HEK293T (cell line): Measurements from ENCODE around the gene RBM25.

Source experiments
- BHLHE40 ChIP-seq: fragments of 450-650 bp; IDR thresholded peaks from 2 replicates; pipeline ENCODE4 v1.6.1; 2016; ENCODE audit warnings: mild to moderate bottlenecking, moderate library complexity, borderline replicate concordance
- FOXA1 ChIP-seq: fragments of 450-650 bp; IDR thresholded peaks from 2 replicates; pipeline ENCODE4 v1.6.1; 2016; ENCODE audit warnings: mild to moderate bottlenecking
- FOXM1 ChIP-seq: fragments of 450-650 bp; IDR thresholded peaks from 2 replicates; pipeline ENCODE4 v1.6.1; 2017; ENCODE audit warnings: mild to moderate bottlenecking, borderline replicate concordance
- SP1 ChIP-seq: fragments of 450-650 bp; IDR thresholded peaks from 2 replicates; pipeline ENCODE4 v1.6.1; 2017
- TARDBP ChIP-seq: fragments of 450-650 bp; IDR thresholded peaks from 2 replicates; pipeline ENCODE4 v1.6.1; 2016

GRCh38 chr14:73027984-73028383 is 30.4 kb upstream of the RBM25 start:
- no peak for TF ChIP-seq FOXM1
- no peak for TF ChIP-seq TARDBP
- TF ChIP-seq BHLHE40: no peak
- no peak for TF ChIP-seq FOXA1
- TF ChIP-seq SP1: no peak
